Fibroblast of mammary gland (primary cell): ENCODE measurements around the gene ZNF548.
A peak's percentile ranks its signal among the peaks of the same experiment; 100 is the strongest.

Experiments
- DNase-seq: peaks from one replicate; pipeline ENCODE4 v3.0.0-alpha.2; 2010; ENCODE audit warnings: low read depth
- H3K4me3 ChIP-seq: 2 replicates; pipeline ENCODE4 v1.5.1; 2011; ENCODE audit warnings: low read depth, mild to moderate bottlenecking, low read length, moderate library complexity; ENCODE audit not compliant: control insufficient read depth
- CTCF ChIP-seq: conservative IDR thresholded peaks from 2 replicates; pipeline ENCODE4 v1.5.1; 2011; ENCODE audit warnings: low read depth, low read length, inconsistent platforms; ENCODE audit not compliant: control insufficient read depth, insufficient read depth

The ZNF548 gene

GRCh38 chr19:57421037-57421436, 31.4 kb downstream of the ZNF548 start:
- no peak for DNase-seq
- TF ChIP-seq CTCF: no peak
- no peak overlapping the region for H3K4me3 ChIP-seq

- no peak for DNase-seq
- peak overlapping the region; percentile 82 for H3K4me3 ChIP-seq
- TF ChIP-seq CTCF: no peak
These were observed 44.9 kb downstream of the ZNF548 start for GRCh38 chr19:57434386-57435061.

- peak within 1 kb of the TSS; percentile 82 for H3K4me3 ChIP-seq
These were observed 45.7 kb downstream of the ZNF548 start, which contains the start of gene ZNF749 for GRCh38 chr19:57435062-57435978. Gene ZNF749 (plus strand): TSS chr19:57435325. CDS start chr19:57435579, 254 bp downstream.

GRCh38 chr19:57436417-57436816, 46.8 kb downstream of the ZNF548 start:
- DNase-seq: no peak
- H3K4me3 ChIP-seq: no peak overlapping the region
- TF ChIP-seq CTCF: no peak

More at GRCh38 chr19:57435062-57435978, 45.7 kb downstream of the ZNF548 start, which contains the start of gene ZNF749:
- TF ChIP-seq CTCF: no peak
- peak; percentile 98 for DNase-seq

- no peak overlapping the region for H3K4me3 ChIP-seq
- no peak for TF ChIP-seq CTCF
- no peak for DNase-seq
These were observed 48.3 kb downstream of the ZNF548 start for GRCh38 chr19:57437931-57438330.

GRCh38 chr19:57438925-57439324, 49.3 kb downstream of the ZNF548 start:
- no peak for TF ChIP-seq CTCF
- H3K4me3 ChIP-seq: no peak overlapping the region

More at GRCh38 chr19:57438925-57439324, 49.3 kb downstream of the ZNF548 start:
- no peak for DNase-seq
